NCI-H524 (cell line): ENCODE results near the gene SLC29A1.
"Not testable (repeated sequence)": the region's sequence is repeated elsewhere in the genome, so short reads cannot be mapped to it uniquely, and the experiment has no call there.

Experiments used
- DNase-seq, 2 experiments: peaks; one replicate each; lab custom pipeline; 2025; lab: John Stamatoyannopoulos, UW

The SLC29A1 gene

GRCh38 chr6:44223319-44224028, at the start of gene SLC29A1:
Gene SLC29A1 (plus strand): TSS chr6:44223595. CDS start chr6:44227314, 3,719 bp downstream.
- DNase-seq = peak; percentile 46 to 77

- DNase-seq = no peak
These were observed 47.1 kb upstream of the SLC29A1 start for GRCh38 chr6:44176130-44176761.

GRCh38 chr6:44176762-44177509, 46.5 kb upstream of the SLC29A1 start:
- no peak for DNase-seq

- DNase-seq = no peak
These were observed 45.5 kb upstream of the SLC29A1 start for GRCh38 chr6:44177691-44178423.

GRCh38 chr6:44178424-44179071, 44.8 kb upstream of the SLC29A1 start:
- no peak for DNase-seq

- DNase-seq = no peak
These were observed 44.3 kb upstream of the SLC29A1 start for GRCh38 chr6:44179072-44179536.

GRCh38 chr6:44179648-44180047, 43.7 kb upstream of the SLC29A1 start:
- DNase-seq = no peak

GRCh38 chr6:44180406-44180805, 43.0 kb upstream of the SLC29A1 start:
- no peak for DNase-seq

- no peak for DNase-seq
These were observed 42.5 kb upstream of the SLC29A1 start for GRCh38 chr6:44180886-44181285.

GRCh38 chr6:44181784-44182183, 41.6 kb upstream of the SLC29A1 start:
- DNase-seq = not testable (repeated sequence)

GRCh38 chr6:44182911-44183390, 40.4 kb upstream of the SLC29A1 start:
- DNase-seq = no peak

GRCh38 chr6:44183783-44184182, 39.6 kb upstream of the SLC29A1 start:
- no peak for DNase-seq

- not testable (repeated sequence) for DNase-seq
These were observed 38.0 kb upstream of the SLC29A1 start for GRCh38 chr6:44185356-44185755.

GRCh38 chr6:44185953-44186634, 37.3 kb upstream of the SLC29A1 start:
- DNase-seq = no peak

- DNase-seq = no peak
These were observed 36.8 kb upstream of the SLC29A1 start for GRCh38 chr6:44186635-44187025.

GRCh38 chr6:44188819-44189218, 34.6 kb upstream of the SLC29A1 start:
- DNase-seq = no peak

- no peak for DNase-seq
These were observed 34.1 kb upstream of the SLC29A1 start for GRCh38 chr6:44189257-44189656.

GRCh38 chr6:44190715-44191114, 32.7 kb upstream of the SLC29A1 start:
- DNase-seq = no peak

- no peak for DNase-seq
These were observed 30.9 kb upstream of the SLC29A1 start for GRCh38 chr6:44192428-44193041.

GRCh38 chr6:44193307-44193910, 30.0 kb upstream of the SLC29A1 start:
- no peak for DNase-seq
